ENCODE results near the gene NCKAP5. TPM values are rescaled to one million over a fixed set of nuclear protein-coding genes. Genes with fewer than 3 reads are reported as not detected.
"Not testable (repeated sequence)": the region's sequence is repeated elsewhere in the genome, so short reads cannot be mapped to it uniquely, and the experiment has no call there.

NCKAP5 gene
- total RNA-seq, 1 donor from 2014 or later, result not detected

GRCh38 chr2:132814651-132815050 lies 753.6 kb downstream of the NCKAP5 start:
- no peak overlapping the region for H3K4me3 Mint-ChIP-seq
- H3K36me3 Mint-ChIP-seq (ENCODE audit: low read depth), result no peaks in the 10 kb centered on the region
- H3K27ac Mint-ChIP-seq, result no peak overlapping the region
- intact Hi-C loops (cut with micrococcal nuclease), result no loop called here
- H3K27me3 Mint-ChIP-seq (ENCODE audit: insufficient read depth), result no peaks in the 10 kb centered on the region
- H3K4me1 Mint-ChIP-seq (ENCODE audit: low read depth), result no peaks in the 10 kb centered on the region
- peaks cover 14% of the 10 kb centered on the region for H3K9me3 Mint-ChIP-seq
- DNase-seq (ENCODE audit: low spot score), result no peak

- Mint-ChIP-seq H3K9me3 (peaks cover 19% of the 10 kb centered on the region), H3K4me3 (no peak overlapping the region), H3K4me1 (ENCODE audit: low read depth) (no peaks in the 10 kb centered on the region), H3K27ac (no peak overlapping the region), H3K36me3 (ENCODE audit: low read depth) (no peaks in the 10 kb centered on the region), H3K27me3 (ENCODE audit: insufficient read depth) (no peaks in the 10 kb centered on the region)
- intact Hi-C loops (cut with micrococcal nuclease), result no loop called here
- DNase-seq (ENCODE audit: low spot score), result no peak
Observed at GRCh38 chr2:132813422-132813821, 754.8 kb downstream of the NCKAP5 start.

DNA sequence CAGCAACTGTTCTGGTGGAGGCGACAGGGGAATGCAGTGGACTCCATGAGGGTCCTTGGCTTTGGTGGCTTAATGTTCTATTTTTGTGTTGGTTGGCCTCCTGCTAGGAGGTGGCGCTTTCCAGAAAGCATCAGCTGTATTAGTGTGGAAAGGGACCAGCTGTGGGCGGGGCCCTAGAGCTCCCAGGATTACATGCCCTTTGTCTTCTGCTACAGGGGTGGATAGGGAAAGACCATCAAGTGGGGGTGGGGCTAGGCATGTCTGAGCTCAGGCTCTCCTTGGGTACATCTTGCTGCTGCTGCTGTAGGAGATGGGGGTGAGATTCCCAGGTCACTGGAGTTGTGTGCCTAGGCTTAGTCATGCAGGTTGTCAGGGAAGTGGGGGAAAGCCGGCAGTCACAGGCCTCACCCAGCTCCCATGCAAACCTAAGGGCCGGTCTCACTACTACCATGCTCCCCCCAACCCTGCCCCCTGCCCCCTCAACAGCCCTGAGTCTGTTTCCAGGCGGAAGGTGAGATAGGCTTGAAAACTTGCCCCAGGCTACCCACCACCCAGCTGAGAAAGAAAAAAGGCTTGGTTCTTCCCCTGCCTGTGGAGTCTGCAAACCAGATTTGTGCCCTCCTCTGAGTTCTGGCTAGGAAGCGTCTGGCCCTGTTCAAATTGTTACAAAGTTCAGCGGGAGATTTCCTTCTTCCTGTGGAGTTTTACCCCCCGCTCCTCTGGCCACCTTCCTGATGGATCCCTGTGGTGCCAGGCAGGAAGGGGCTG lies 756.9 kb downstream of the NCKAP5 start:
- no peak for DNase-seq (ENCODE audit: low spot score)
- H3K27ac Mint-ChIP-seq, result no peak overlapping the region
- intact Hi-C loops (cut with micrococcal nuclease), result no loop called here
- no peak overlapping the region for H3K4me3 Mint-ChIP-seq
- no peaks in the 10 kb centered on the region for H3K4me1 Mint-ChIP-seq (ENCODE audit: low read depth)
- H3K36me3 Mint-ChIP-seq (ENCODE audit: low read depth), result no peaks in the 10 kb centered on the region
- peaks cover 19% of the 10 kb centered on the region for H3K9me3 Mint-ChIP-seq
- H3K27me3 Mint-ChIP-seq (ENCODE audit: insufficient read depth), result no peaks in the 10 kb centered on the region

DNA sequence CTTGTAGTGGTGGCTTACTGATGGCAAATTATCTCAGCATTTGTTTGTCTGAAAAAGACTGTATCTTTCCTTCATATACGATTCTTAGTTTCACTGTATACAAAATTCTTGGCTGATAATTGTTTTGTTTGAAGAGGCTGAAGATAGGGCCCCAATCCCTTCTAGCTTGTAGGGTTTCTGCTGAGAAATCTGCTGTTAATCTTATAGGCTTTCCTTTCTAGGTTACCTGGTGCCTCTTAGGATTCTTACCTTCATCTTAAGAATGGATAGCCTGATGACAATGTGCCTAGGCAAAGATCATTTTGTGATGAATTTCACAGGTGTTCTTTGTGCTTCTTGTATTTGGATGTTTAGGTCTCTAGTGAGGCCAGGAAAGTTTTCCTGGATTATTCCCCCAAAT lies 758.3 kb downstream of the NCKAP5 start:
- peaks cover 19% of the 10 kb centered on the region for H3K9me3 Mint-ChIP-seq
- H3K4me1 Mint-ChIP-seq (ENCODE audit: low read depth); H3K4me3 Mint-ChIP-seq; H3K27ac Mint-ChIP-seq; DNase-seq (ENCODE audit: low spot score); H3K27me3 Mint-ChIP-seq (ENCODE audit: insufficient read depth); intact Hi-C loops (cut with micrococcal nuclease); H3K36me3 Mint-ChIP-seq (ENCODE audit: low read depth): not testable (repeated sequence)

- no peak overlapping the region for H3K4me3 Mint-ChIP-seq
- no peaks in the 10 kb centered on the region for H3K9me3 Mint-ChIP-seq
- intact Hi-C loops (cut with micrococcal nuclease), result no loop called here
- no peak for DNase-seq (ENCODE audit: low spot score)
- H3K27me3 Mint-ChIP-seq (ENCODE audit: insufficient read depth), result no peaks in the 10 kb centered on the region
- no peak overlapping the region for H3K27ac Mint-ChIP-seq
- H3K36me3 Mint-ChIP-seq (ENCODE audit: low read depth), result no peaks in the 10 kb centered on the region
- no peaks in the 10 kb centered on the region for H3K4me1 Mint-ChIP-seq (ENCODE audit: low read depth)
Observed at GRCh38 chr2:132804051-132804450, 764.2 kb downstream of the NCKAP5 start.

DNA sequence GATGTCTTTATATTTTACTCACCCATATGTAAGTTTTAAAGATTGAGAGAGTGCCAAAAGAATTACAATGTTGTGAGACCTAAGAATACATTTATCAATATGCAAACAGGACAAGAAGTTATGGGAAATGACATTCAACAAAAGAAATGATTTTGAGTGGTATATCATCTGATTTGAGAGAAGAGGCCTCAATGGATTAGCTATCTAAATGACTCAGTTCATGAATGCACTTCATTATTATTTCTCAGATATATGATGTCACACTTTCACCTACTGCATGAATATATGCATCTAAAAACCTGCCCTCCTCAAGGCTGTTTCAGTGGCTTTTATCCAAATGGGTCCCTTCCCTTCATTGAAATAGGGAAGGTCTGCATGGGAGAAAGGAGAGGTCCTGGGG lies 769.9 kb downstream of the NCKAP5 start:
- Mint-ChIP-seq H3K4me3 (no peak overlapping the region), H3K27me3 (ENCODE audit: insufficient read depth) (no peaks in the 10 kb centered on the region), H3K9me3 (no peaks in the 10 kb centered on the region), H3K27ac (no peak overlapping the region), H3K36me3 (ENCODE audit: low read depth) (no peaks in the 10 kb centered on the region), H3K4me1 (ENCODE audit: low read depth) (no peaks in the 10 kb centered on the region)
- intact Hi-C loops (cut with micrococcal nuclease), result no loop called here
- no peak for DNase-seq (ENCODE audit: low spot score)

DNA sequence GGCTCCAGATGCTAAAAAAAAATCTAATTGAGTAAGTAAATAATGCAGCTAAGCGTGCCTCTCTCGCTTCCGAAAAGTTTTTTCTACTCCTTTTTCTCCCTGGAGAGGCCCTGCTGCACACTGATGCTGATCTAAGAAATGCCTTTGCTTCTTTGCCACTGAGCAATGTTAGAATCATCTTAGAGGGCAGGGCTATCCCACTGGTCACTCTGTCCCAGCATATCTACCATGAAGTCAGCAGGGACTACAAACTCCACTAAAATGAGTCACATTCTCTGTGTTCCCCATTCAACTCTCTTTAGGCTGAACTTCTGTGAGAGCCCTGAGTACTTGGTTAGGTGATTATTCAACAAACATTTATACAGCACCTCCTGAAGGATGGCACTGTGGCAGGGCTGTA lies 770.7 kb downstream of the NCKAP5 start:
- no peaks in the 10 kb centered on the region for H3K9me3 Mint-ChIP-seq
- no peaks in the 10 kb centered on the region for H3K36me3 Mint-ChIP-seq (ENCODE audit: low read depth)
- intact Hi-C loops (cut with micrococcal nuclease), result no loop called here
- no peak overlapping the region for H3K4me3 Mint-ChIP-seq
- no peaks in the 10 kb centered on the region for H3K27me3 Mint-ChIP-seq (ENCODE audit: insufficient read depth)
- no peak overlapping the region for H3K27ac Mint-ChIP-seq
- no peak for DNase-seq (ENCODE audit: low spot score)
- H3K4me1 Mint-ChIP-seq (ENCODE audit: low read depth), result no peaks in the 10 kb centered on the region

DNA sequence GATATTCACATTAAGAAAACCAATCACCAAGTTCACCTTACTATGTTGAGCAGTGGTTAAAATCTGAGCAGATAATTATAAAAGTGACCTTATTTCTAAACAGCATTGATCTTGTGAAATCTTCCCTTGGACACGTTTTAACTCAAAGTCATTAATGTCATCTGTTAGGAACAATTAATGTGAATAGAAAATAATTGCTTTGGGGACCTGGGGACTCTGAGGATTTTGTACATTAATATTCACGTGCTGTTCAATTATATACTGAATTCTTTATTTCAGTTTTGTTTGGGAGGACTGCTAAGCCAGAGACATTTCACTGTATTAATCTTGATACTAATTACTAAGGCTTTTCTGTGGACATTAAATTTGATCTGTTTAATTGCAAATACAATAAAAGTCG lies 771.2 kb downstream of the NCKAP5 start:
- no peak for DNase-seq (ENCODE audit: low spot score)
- intact Hi-C loops (cut with micrococcal nuclease), result no loop called here
- Mint-ChIP-seq H3K4me1 (ENCODE audit: low read depth) (no peaks in the 10 kb centered on the region), H3K36me3 (ENCODE audit: low read depth) (no peaks in the 10 kb centered on the region), H3K27me3 (ENCODE audit: insufficient read depth) (no peaks in the 10 kb centered on the region), H3K27ac (no peak overlapping the region), H3K4me3 (no peak overlapping the region), H3K9me3 (no peaks in the 10 kb centered on the region)

GRCh38 chr2:132795220-132795619 lies 773.0 kb downstream of the NCKAP5 start:
- Mint-ChIP-seq H3K27ac (no peak overlapping the region), H3K9me3 (no peaks in the 10 kb centered on the region), H3K4me3 (no peak overlapping the region), H3K4me1 (ENCODE audit: low read depth) (no peaks in the 10 kb centered on the region), H3K27me3 (ENCODE audit: insufficient read depth) (no peaks in the 10 kb centered on the region), H3K36me3 (ENCODE audit: low read depth) (no peaks in the 10 kb centered on the region)
- intact Hi-C loops (cut with micrococcal nuclease), result no loop called here
- no peak for DNase-seq (ENCODE audit: low spot score)

- Mint-ChIP-seq H3K9me3 (no peaks in the 10 kb centered on the region), H3K4me1 (ENCODE audit: low read depth) (no peaks in the 10 kb centered on the region), H3K36me3 (ENCODE audit: low read depth) (no peaks in the 10 kb centered on the region), H3K27me3 (ENCODE audit: insufficient read depth) (no peaks in the 10 kb centered on the region), H3K4me3 (no peak overlapping the region), H3K27ac (no peak overlapping the region)
- intact Hi-C loops (cut with micrococcal nuclease), result no loop called here
- DNase-seq (ENCODE audit: low spot score), result no peak
Observed at GRCh38 chr2:132793532-132793931, 774.7 kb downstream of the NCKAP5 start.

- Mint-ChIP-seq H3K27me3 (ENCODE audit: insufficient read depth) (no peaks in the 10 kb centered on the region), H3K27ac (no peak overlapping the region), H3K4me3 (no peak overlapping the region), H3K9me3 (no peaks in the 10 kb centered on the region), H3K36me3 (ENCODE audit: low read depth) (no peaks in the 10 kb centered on the region), H3K4me1 (ENCODE audit: low read depth) (no peaks in the 10 kb centered on the region)
- DNase-seq (ENCODE audit: low spot score), result no peak
- intact Hi-C loops (cut with micrococcal nuclease), result no loop called here
Observed at GRCh38 chr2:132790207-132790785, 778.0 kb downstream of the NCKAP5 start.

DNA sequence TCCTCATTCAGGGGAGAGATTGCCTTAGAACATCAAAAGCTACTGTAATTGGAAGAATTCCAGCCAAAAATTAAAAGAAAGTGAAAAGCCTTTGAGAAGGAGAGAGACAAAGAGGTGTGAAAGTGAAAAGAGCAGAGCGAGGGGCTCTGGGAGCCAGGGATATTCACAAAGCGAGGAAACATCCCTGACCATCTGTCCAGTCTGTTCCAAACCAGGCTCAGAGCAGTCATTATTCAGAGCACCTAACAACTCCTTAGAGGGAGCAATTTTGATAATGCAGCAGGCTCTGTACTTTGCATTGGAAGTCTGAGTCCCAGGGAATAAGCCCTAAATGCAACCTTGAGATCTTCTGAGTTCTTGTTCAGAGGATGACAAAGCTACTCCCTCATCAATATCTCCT lies 779.2 kb downstream of the NCKAP5 start:
- no peaks in the 10 kb centered on the region for H3K36me3 Mint-ChIP-seq (ENCODE audit: low read depth)
- intact Hi-C loops (cut with micrococcal nuclease), result no loop called here
- H3K27ac Mint-ChIP-seq, result no peak overlapping the region
- no peak for DNase-seq (ENCODE audit: low spot score)
- no peaks in the 10 kb centered on the region for H3K9me3 Mint-ChIP-seq
- H3K27me3 Mint-ChIP-seq (ENCODE audit: insufficient read depth), result no peaks in the 10 kb centered on the region
- H3K4me3 Mint-ChIP-seq, result no peak overlapping the region
- H3K4me1 Mint-ChIP-seq (ENCODE audit: low read depth), result no peaks in the 10 kb centered on the region

DNA sequence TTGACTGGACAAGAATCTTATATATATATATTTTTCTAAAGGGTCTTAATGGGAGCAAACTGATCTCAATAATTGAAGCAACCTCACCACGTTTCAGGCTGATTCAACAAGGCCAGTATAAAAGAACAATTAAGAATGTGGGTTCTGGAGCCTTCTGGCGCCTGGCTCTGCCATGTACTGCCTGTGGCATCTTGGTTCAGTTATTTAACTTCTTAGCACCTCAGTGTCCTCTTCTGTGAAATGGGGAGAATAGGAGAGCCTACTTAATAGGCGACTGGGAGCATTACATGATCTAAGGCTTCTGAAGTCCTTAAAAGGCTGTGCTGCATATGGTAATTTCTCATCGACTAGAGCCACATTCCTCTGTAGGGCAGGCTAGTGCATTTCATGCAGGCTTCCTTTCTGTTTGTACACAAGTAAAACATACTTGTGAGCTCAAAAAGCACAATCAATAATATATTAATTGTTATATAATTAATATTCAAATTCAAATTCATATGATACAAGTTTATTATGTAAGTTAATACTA lies 779.9 kb downstream of the NCKAP5 start:
- H3K9me3 Mint-ChIP-seq, result no peaks in the 10 kb centered on the region
- no peaks in the 10 kb centered on the region for H3K27me3 Mint-ChIP-seq (ENCODE audit: insufficient read depth)
- H3K4me1 Mint-ChIP-seq (ENCODE audit: low read depth), result no peaks in the 10 kb centered on the region
- no peak overlapping the region for H3K27ac Mint-ChIP-seq
- no peaks in the 10 kb centered on the region for H3K36me3 Mint-ChIP-seq (ENCODE audit: low read depth)
- H3K4me3 Mint-ChIP-seq, result no peak overlapping the region
- intact Hi-C loops (cut with micrococcal nuclease), result no loop called here
- no peak for DNase-seq (ENCODE audit: low spot score)

Data from activated T-helper 1 cell treated with anti-CD3 and anti-CD28 coated beads, Interleukin-12 subunit alpha, Interleukin-12 subunit beta, Interleukin-2, Interleukin-4 antibody, amounts not matched to agents 30 ng/mL and 10 ng/mL and 1 ng/mL, durations not matched to agents 14 hours and 24 hours and 36 hours (primary cell).